NT2/D1 (cell line): ENCODE results near the gene IL32.
A peak's percentile ranks its signal among the peaks of the same experiment; 100 is the strongest.

Experiments used
- DNase-seq: peaks from one replicate; pipeline ENCODE4 v3.0.0-alpha.2; 2011; ENCODE audit warnings: low read depth, low spot score
- H3K27me3 ChIP-seq: 2 replicates; pipeline ENCODE4 v1.6.0; 2011; ENCODE audit warnings: mild to moderate bottlenecking; ENCODE audit not compliant: insufficient read length, insufficient read depth
- H3K36me3 ChIP-seq: 2 replicates; pipeline ENCODE4 v1.6.1; 2011; ENCODE audit warnings: mild to moderate bottlenecking, low read length, mixed read lengths; ENCODE audit not compliant: insufficient read depth, insufficient read length
- H3K4me1 ChIP-seq: 2 replicates; pipeline ENCODE4 v1.5.1; 2011; ENCODE audit not compliant: insufficient read depth, insufficient read length
- H3K4me3 ChIP-seq: 2 replicates; pipeline ENCODE4 v1.5.1; 2011; ENCODE audit warnings: low read depth; ENCODE audit not compliant: insufficient read length
- H3K9ac ChIP-seq: 2 replicates; pipeline ENCODE4 v1.6.0; 2011; ENCODE audit warnings: low read depth; ENCODE audit not compliant: insufficient read length
- H3K9me3 ChIP-seq: 2 replicates; pipeline ENCODE4 v1.5.1; 2011; ENCODE audit warnings: mild to moderate bottlenecking, low read length; ENCODE audit not compliant: insufficient read depth
- SUZ12 ChIP-seq: IDR thresholded peaks from 2 replicates; pipeline ENCODE4 v1.6.1; 2011; ENCODE audit not compliant: insufficient read length, insufficient read depth; ENCODE audit errors: extremely low read depth
- YY1 ChIP-seq: IDR thresholded peaks from 2 replicates; pipeline ENCODE4 v1.6.1; 2011; ENCODE audit not compliant: insufficient read length, insufficient read depth
- ZNF274 ChIP-seq: IDR thresholded peaks from 2 replicates; pipeline ENCODE4 v1.6.1; 2011; ENCODE audit warnings: mild to moderate bottlenecking, low read depth, low read length

IL32 gene

DNA sequence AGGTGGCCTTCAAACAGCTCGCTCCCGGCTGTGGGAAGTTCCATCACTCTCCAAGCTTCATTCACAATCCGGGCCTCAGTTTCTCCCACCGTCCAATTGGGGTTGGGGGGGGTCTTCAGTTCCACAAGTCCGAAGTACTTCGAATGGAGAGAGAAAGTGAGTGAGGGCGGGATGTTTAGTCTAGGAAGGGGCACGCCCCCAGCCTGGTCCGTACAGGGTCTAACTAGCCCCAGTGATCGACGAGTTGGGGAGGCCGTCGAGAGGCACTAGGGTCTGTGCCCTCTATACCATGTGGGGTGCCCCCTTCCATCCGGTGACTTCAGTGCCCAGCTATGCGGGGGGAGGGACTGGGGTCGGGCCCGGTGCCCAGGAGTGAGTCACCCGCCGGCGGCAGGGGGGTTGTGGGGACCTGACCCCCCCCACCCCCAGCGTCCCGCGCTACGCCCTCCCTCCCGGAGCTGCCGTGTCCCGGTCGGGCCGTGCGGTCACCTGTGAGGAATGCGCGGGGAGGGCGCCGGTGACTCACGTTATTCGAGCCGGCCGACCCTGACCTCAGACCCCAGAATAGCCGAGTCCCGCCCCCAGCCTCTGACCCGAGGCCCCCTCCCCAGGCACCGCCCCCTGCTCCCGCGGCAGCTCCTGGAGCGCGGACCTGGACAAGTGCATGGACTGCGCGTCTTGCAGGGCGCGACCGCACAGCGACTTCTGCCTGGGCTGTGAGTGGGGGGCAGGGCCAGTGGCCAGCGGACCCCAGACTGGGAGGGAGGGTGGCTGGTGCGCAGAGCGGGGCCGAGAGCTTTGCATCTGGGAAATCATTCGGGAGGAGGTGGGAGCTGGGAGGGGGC lies 44.6 kb upstream of the IL32 start:
- Histone ChIP-seq H3K9me3 (no peaks in the 10 kb centered on the region), H3K4me3 (peak overlapping the region; percentile 97), H3K4me1 (peaks cover 6% of the 10 kb centered on the region), H3K27me3 (no peaks in the 10 kb centered on the region), H3K9ac (peak overlapping the region; percentile 100), H3K36me3 (peaks cover 36% of the 10 kb centered on the region)
- no peak for DNase-seq
- TF ChIP-seq YY1 (no peak), ZNF274 (no peak), SUZ12 (no peak)

DNA sequence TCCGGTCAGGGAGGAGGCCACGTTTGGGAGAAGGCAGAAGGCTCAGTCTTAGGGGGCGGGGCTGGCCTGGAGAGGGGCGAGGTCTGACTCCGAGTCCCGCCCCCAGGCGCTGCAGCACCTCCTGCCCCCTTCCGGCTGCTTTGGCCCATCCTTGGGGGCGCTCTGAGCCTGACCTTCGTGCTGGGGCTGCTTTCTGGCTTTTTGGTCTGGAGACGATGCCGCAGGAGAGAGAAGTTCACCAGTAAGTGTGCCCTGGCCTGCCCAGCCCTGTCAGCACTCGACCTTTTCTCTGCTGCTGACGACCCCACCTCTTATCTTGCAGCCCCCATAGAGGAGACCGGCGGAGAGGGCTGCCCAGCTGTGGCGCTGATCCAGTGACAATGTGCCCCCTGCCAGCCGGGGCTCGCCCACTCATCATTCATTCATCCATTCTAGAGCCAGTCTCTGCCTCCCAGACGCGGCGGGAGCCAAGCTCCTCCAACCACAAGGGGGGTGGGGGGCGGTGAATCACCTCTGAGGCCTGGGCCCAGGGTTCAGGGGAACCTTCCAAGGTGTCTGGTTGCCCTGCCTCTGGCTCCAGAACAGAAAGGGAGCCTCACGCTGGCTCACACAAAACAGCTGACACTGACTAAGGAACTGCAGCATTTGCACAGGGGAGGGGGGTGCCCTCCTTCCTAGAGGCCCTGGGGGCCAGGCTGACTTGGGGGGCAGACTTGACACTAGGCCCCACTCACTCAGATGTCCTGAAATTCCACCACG lies 43.8 kb upstream of the IL32 start:
- peak overlapping the region; percentile 100 for H3K9ac ChIP-seq
- peaks cover 3% of the 10 kb centered on the region for H3K27me3 ChIP-seq
- peak overlapping the region; percentile 97 for H3K4me3 ChIP-seq
- H3K4me1 ChIP-seq = peaks cover 6% of the 10 kb centered on the region
- DNase-seq = no peak
- no peaks in the 10 kb centered on the region for H3K9me3 ChIP-seq
- no peak for TF ChIP-seq SUZ12
- TF ChIP-seq YY1 = no peak
- no peak for TF ChIP-seq ZNF274
- H3K36me3 ChIP-seq = peaks cover 39% of the 10 kb centered on the region

DNA sequence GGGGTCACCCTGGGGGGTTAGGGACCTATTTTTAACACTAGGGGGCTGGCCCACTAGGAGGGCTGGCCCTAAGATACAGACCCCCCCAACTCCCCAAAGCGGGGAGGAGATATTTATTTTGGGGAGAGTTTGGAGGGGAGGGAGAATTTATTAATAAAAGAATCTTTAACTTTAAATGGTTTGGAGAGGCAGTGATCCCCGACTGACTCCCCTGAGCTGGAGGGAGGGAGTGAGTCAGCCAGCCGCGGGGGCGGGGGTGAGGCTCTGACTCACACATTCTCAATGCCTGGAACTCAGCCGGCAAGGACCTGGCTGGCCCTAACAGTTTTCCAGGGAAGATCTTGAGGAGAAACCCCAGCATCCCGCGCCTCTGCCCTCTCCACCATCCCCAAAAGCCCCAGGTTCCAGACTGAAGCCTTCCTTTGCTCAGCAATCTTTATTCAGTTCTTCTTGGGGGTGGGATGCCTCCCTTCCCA lies 43.2 kb upstream of the IL32 start:
- H3K36me3 ChIP-seq = peaks cover 40% of the 10 kb centered on the region
- TF ChIP-seq ZNF274 = no peak
- TF ChIP-seq SUZ12 = no peak
- TF ChIP-seq YY1 = no peak
- H3K27me3 ChIP-seq = peaks cover 4% of the 10 kb centered on the region
- DNase-seq = no peak
- H3K4me1 ChIP-seq = peaks cover 9% of the 10 kb centered on the region
- H3K9ac ChIP-seq = peak overlapping the region; percentile 100
- H3K4me3 ChIP-seq = peak overlapping the region; percentile 97
- H3K9me3 ChIP-seq = no peaks in the 10 kb centered on the region

DNA sequence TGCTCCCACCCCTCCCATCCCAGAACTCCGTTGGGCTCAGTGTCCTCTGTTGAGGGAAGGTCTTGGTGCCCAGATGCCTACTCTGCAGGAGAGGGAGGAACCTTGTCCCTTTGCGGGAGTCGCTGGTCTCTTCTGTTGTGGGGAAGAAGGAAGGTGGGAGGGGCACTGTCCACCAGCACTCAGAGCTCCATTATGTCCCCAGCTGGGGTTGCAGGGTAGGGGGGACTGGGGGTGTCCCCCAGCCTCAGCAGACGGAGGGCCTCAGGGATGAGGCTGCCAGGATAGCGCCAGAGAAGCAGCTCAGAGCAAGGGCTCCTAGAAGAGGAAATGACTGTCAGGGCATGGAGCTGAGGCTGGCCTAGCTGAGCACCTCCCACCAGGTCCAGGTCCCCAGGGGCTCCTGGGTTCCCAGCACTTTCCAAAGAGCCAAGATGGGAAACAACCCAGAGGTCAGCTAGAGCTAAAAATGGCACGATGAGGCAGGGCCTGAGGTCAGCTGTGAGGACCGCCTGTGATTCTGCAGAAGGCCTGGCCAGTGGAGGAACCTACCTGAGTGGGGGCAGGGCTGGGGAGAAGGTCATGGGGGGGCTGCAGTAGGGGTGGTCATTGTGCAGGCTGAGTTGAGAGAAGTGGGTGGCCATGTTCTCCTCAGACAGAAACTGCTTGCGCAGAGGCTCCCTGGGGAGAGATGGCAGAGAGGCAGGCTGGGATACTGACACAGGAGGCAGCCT lies 42.6 kb upstream of the IL32 start:
- no peak for DNase-seq
- no peak for TF ChIP-seq YY1
- TF ChIP-seq ZNF274 = no peak
- Histone ChIP-seq H3K27me3 (peaks cover 7% of the 10 kb centered on the region), H3K4me1 (peaks cover 12% of the 10 kb centered on the region), H3K36me3 (peaks cover 42% of the 10 kb centered on the region), H3K4me3 (peak overlapping the region; percentile 97), H3K9ac (peak overlapping the region; percentile 100), H3K9me3 (no peaks in the 10 kb centered on the region)

DNA sequence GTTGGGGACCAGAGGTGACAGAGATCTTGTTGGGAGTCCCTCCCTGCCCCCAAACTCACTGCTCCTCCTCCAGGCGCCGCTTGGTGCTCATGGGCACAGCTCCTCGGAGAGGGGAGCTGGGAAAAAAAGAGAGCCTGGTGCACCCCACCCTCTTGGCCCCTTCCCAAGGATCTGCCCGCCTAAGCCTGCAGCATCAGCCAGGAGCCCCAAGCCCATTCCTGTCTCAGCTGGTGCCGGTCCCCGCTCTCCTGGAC lies 42.1 kb upstream of the IL32 start:
- Histone ChIP-seq H3K4me3 (peak overlapping the region; percentile 97), H3K36me3 (peaks cover 42% of the 10 kb centered on the region), H3K4me1 (peaks cover 12% of the 10 kb centered on the region), H3K9me3 (no peaks in the 10 kb centered on the region), H3K9ac (peak overlapping the region; percentile 100), H3K27me3 (peaks cover 7% of the 10 kb centered on the region)
- TF ChIP-seq YY1 = no peak
- TF ChIP-seq ZNF274 = no peak
- TF ChIP-seq SUZ12 = no peak
- no peak for DNase-seq

DNA sequence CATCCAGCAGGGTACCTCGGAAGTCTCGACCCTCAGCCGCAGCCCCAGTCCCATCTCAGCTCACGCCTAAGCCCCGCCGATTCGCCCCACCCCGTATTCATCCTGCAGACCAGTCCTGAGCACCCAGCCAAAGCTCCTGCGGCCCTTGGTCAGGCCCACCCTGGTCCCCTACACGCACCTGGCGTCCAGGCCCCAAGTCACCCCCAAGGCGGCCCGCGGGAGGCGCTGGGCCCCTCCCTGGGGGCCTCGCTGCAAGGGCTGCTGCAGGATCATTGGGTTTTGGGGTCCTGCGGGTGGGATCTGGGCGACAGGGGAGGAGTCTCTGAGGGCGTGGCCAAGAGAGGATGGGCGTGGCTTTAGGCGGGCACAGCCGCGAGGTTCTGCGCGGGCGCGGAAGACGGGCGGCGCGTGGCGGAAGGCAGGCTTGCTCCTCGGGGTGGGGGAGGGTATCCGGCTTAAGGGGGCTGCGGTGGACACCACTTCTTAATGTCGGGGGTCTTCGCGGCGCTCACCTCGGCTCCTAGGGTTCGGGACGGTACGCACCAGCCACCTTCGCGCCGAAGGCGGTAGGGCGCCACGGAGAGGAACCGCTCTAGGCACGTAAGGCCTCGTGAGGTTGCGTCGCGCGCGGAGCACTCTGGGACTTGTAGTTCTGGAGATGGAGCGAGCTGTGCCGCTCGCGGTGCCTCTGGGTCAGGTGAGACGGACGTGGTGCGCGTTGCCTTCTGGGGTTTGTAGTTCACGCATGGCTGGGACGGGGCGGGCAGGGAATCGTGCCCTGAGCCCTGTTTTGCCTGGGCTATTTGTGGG lies 41.6 kb upstream of the IL32 start, which contains the start of the genes HCFC1R1 and THOC6:
Gene HCFC1R1, minus strand, starts transcription at position 274 of the 810 bp plus-strand sequence. Its CDS starts 1 bp downstream, at position 273.
Gene THOC6, plus strand, starts transcription at position 367 of the 810 bp plus-strand sequence. Its CDS starts 292 bp downstream, at position 659.
- peaks cover 15% of the 10 kb centered on the region for H3K4me1 ChIP-seq
- peaks cover 7% of the 10 kb centered on the region for H3K27me3 ChIP-seq
- no peaks in the 10 kb centered on the region for H3K9me3 ChIP-seq
- H3K9ac ChIP-seq = peak within 1 kb of the TSS; percentile 100
- peak within 1 kb of the TSS; percentile 97 for H3K4me3 ChIP-seq
- DNase-seq = peak; percentile 99
- TF ChIP-seq SUZ12 (no peak), ZNF274 (no peak), YY1 (no peak)
- peaks cover 42% of the 10 kb centered on the region for H3K36me3 ChIP-seq
